Right lobe of liver (tissue), 4 donors: ENCODE measurements around the gene SERPINE1.

Experiments used
- CTCF ChIP-seq, 4 donors: fragments of 200-600 bp in 3 of 4; fragments of 450-650 bp in 1 of 4; IDR thresholded peaks; one replicate each; pipeline versions ENCODE4 v1.5.1 to v1.8.0; 2016 to 2022; ENCODE audit warnings: antibody characterized with exemption in 4 of 4, mild to moderate bottlenecking in 2 of 4
- POLR2A ChIP-seq: fragments of 450-650 bp; IDR thresholded peaks from one replicate; pipeline ENCODE4 v1.6.1; 2017; ENCODE audit warnings: antibody characterized with exemption, mild to moderate bottlenecking
- donor health status: DM: no; HTN: no; CAD: no.
- donor health status: DM: no; HTN: no; CAD: no.
- donor health status: DM: no; HTN: yes; CAD: no.

GRCh38 chr7:101174322-101174854, 47.5 kb downstream of the SERPINE1 start:
- TF ChIP-seq CTCF (IDR thresholded peaks at IDR 0.05) (no peak), POLR2A (no peak)
